ENCODE results near the gene PSMC3IP.

PSMC3IP gene

GRCh38 chr17:42579794-42580551 is 2.4 kb upstream of the PSMC3IP start:
- no peak for DNase-seq (ENCODE audit: low spot score)
- no peak for TF ChIP-seq CTCF (IDR thresholded peaks at IDR 0.05; ENCODE audit: extremely low read depth, missing control alignments)

- DNase-seq (ENCODE audit: low spot score), result peak; percentile 87
- TF ChIP-seq CTCF (IDR thresholded peaks at IDR 0.05; ENCODE audit: extremely low read depth, missing control alignments), result peak; percentile 82
These were observed 847 bp upstream of the PSMC3IP start for GRCh38 chr17:42578282-42578869.

GRCh38 chr17:42577140-42577531 is 393 bp downstream of the PSMC3IP start:
- no peak for DNase-seq (ENCODE audit: low spot score)
- TF ChIP-seq CTCF (IDR thresholded peaks at IDR 0.05; ENCODE audit: extremely low read depth, missing control alignments), result no peak

- no peak for TF ChIP-seq CTCF (IDR thresholded peaks at IDR 0.05; ENCODE audit: extremely low read depth, missing control alignments)
- DNase-seq (ENCODE audit: low spot score), result no peak
These were observed 3.1 kb downstream of the PSMC3IP start for GRCh38 chr17:42574463-42574862.

- no peak for DNase-seq (ENCODE audit: low spot score)
These were observed 4.4 kb downstream of the PSMC3IP start for GRCh38 chr17:42573095-42573494.

GRCh38 chr17:42571435-42572225 is 5.9 kb downstream of the PSMC3IP start:
- no peak for DNase-seq (ENCODE audit: low spot score)
- TF ChIP-seq CTCF (IDR thresholded peaks at IDR 0.05; ENCODE audit: extremely low read depth, missing control alignments), result no peak

More at GRCh38 chr17:42573095-42573494, 4.4 kb downstream of the PSMC3IP start:
- no peak for TF ChIP-seq CTCF (IDR thresholded peaks at IDR 0.05; ENCODE audit: extremely low read depth, missing control alignments)

Data from GM20000 (cell line).